GM19463 (cell line): ENCODE data around the gene DNAJC5.
"Not testable (repeated sequence)": the region's sequence is repeated elsewhere in the genome, so short reads cannot be mapped to it uniquely, and the experiment has no call there.

Experiments
- ATAC-seq: cut with Tn5 transposase; IDR thresholded peaks from one replicate; pipeline ENCODE4 v1.9.1; 2021; ENCODE audit warnings: mild to moderate bottlenecking, moderate library complexity; ENCODE audit not compliant: unreplicated experiment

The DNAJC5 gene

DNA sequence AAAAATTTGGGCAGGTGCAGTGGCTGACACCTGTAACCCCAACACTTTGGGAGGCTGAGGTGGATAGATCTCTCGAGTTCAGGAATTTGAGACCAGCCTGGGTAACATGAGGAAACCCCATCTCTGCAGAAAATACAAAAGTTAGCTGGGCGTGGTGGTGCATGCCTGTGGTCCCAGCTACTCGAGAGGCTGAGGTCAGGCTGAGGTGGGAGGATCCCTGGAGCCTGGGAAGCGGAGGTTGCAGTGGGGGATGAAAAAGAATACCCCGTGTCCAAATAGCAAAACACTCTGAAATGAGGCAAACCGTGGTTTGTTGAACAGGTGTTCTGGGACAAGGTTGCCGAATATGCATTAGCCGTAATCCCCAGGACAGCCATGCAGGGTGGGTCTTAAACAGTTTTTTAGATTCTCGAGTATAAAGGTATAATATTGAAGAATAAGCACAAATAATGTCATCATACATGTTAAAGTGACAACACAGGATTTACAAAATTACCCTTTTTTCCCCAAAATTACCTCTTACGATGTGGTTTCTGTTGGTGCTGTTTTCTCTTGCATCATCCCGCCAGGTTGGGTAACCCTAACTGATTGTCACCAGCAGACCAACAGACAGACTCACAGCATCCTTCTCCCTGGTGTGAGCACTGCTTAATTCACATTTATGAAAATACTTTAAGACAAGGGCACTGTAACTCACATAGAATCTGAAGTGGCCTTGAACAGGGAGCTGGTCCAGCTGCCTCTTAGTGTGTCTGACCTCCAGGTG lies 9.1 kb downstream of the DNAJC5 start:
- no peak for ATAC-seq

DNA sequence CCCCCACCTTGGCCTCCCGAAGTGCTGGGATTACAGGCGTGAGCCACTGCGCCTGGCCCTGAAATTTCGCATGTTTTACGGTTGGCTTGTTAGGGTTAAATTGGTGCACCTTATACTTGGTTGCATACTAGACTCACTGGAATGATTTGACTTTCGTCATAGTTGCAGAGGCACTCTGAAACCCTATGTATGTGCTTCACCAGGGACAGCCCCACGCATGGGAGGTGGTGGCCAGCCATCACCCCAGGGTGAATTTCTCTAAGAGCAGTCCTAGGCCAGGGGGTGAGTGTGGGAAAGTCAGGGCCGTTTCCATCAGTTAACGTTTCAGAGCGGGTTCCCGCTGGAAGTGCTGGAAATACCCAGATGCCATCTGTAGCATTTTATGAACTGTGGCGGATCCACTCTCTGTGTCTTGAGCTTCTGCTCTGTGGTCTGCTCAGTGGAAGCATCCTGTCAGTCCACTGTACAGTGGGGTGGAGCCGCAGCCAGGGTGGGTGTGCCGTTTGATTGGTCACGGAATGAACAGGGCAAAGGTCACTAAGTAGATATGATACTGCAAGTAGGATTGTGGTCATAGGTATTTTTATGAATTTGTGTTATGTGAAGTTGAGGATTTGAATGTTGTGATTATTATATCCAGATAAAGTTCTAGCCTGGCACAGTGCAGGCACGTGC lies 13.2 kb downstream of the DNAJC5 start:
- ATAC-seq: no peak

DNA sequence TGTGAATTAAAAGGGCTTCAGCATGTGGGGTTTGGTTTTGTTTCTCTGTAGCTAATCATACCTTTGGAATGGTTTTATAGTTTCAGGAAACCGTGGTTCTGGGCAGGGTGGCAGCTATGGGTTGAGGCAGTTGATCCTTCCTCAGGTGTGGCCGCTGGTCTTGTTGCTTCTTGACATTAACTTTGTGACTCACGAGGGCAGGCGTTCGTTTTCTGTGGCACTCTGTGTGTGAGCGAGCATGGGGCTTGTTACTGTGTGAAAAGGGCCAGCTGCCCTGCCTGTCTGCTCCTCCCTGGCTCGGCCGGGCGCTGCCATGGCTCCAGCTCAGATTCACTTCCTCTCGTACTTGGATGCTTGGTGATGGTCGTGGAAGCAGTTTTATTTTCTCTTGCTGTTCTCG lies 16.2 kb downstream of the DNAJC5 start:
- no peak for ATAC-seq

DNA sequence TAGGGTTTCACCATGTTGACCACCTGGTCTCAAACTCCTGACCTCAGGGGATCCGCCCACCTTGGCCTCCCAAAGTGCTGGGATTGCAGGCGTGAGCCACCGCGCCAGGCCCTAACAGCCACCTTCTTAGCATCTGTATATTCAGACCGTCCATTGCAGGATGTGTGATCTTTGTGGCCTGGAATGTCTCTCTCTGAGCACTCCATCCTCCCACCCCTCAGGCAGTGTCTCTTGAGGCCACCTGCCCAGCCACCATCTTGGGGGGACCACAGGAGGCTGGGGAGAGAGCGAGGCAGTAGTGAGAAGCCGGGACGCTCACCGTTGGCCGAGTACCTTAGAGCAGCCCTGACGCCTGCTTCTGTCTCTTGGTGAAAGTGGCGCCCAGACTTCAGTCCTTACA lies 18.8 kb downstream of the DNAJC5 start:
- no peak for ATAC-seq

DNA sequence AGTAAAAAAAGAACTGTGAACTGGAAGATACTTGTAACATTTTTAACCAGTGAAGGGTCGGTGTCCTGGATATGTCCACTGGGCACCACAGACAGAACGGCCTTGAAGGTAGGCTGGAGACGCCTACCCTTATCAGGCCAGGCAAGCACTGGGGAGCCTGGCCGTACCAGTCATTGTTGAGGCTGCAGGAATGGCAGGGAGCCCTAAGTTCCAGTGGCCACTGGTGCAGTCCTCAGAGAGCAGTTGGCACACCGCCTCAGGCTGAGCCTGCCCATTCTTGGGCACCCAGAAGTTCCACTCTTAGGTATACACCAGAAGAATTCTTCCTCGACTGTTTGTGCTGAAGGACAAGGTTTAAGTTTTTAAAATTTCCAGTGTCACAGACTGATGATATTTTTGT lies 20.5 kb downstream of the DNAJC5 start:
- no peak for ATAC-seq

DNA sequence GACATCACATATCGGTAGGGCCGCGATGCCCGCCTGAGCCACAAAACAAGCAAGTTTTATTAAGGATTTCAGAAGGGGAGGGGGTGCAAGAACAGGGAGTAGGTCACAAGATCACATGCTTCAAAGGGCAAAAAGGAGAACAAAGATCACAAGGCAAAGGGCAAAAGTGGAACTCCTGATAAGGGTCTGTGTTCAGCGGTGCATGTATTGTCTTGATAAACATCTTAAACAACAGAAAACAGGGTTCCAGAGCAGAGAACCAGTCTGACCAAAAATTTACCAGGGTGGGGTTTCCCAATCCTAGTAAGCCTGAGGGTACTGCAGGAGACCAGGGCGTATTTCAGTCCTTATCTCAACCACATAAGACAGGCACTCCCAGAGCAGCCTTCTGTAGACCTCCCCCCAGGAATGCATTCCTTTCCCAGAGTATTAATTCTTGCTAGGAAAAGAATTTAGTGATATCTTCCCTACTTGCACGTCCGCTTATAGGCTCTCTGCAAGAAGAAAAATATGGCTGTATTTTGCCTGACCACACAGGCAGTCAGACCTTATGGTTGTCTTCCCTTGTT lies 21.5 kb downstream of the DNAJC5 start:
- ATAC-seq: not testable (repeated sequence)

DNA sequence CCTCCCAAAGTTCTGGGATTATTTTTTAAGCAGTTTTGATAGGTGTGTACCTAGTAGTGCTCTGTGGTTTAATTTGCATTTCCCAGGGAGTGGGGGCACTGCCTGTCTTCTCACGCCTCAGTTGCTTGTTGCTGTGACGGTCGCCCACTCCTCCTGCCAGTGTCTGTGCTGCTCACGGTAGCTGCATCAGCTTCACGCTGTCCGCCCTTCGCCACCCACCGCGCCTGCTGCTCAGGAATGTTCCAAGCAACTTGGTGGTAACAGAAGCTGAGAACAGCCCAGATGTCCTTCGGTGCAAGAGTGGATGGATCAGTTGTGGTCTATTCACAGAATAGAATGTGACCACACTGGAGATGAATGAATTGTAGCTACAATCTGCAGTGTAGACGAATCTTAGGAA lies 22.9 kb downstream of the DNAJC5 start:
- no peak for ATAC-seq

DNA sequence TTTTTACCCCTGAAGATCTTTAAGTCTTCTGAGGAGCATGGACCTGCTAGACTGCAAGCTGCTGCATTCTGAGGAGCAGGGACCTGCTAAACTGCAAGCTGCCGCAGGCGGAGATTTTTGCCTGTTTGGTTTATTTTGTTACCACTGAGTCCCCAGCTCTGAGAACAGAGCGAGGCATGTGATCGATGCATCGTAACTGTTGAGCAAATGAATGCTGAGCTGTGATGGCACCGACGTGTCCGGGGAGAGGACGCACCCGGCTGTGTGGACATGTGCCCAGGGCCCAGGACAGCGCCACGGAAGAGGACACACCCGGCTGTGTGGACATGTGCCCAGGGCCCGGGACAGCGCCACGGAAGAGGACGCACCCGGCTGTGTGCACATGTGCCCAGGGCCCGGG lies 24.2 kb downstream of the DNAJC5 start:
- ATAC-seq: no peak

DNA sequence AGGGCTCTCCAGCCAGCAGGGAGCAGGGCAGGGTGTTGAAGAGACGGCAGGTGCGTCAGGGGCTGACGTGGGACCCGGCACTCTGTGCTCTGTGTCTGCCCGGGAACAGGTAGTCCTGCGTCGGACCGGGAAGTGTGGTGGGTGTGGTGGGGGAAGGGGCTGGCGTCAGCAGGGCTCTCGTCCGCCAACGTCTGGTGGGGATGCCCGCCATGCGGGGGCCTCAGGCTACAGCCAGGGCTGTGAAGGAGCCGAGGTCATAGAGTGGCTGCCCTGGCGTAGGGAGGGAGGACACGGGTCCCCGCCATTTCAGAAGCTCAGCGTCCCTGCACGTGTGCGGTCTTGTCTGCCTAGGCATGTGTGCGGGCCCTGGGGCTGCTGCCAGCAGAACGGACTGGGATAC lies 25.3 kb downstream of the DNAJC5 start:
- no peak for ATAC-seq

DNA sequence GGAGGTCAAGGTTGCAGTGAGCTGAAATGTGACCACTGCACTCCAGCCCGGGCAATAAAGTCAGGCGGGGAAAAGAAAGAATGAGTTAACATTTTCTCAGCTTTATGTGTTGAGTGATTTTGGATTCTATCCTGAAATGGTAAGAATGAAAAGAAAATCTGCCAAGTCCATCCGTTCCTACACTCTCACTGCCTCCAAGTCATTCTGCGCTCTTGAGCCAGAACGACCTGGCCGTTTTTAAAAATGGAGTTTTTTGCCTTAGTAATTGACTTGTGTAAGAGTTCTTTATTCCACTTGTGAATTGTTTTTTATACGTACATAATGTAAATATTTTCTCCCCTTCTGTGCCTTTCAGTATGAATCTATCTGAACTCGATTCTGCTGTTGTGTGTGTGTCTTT lies 28.7 kb downstream of the DNAJC5 start:
- no peak for ATAC-seq

DNA sequence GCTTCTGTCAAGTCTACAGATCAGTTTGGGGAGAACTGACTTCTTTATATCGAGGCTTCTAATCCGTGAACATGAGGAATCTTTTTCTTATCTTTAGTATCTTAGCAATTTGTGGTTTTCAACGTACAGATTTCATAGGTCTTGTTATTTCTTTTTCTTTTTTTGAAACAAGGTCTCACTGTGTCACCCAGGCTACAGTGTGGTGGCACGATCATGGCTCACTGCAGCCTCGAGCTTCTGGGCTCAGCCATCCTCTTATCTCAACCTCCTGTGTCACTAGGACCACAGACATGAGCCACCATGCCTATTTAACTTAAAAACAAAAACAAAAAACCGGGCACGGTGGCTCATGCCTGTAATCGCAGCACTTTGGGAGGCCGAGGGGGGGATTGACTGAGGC lies 29.3 kb downstream of the DNAJC5 start:
- no peak for ATAC-seq

DNA sequence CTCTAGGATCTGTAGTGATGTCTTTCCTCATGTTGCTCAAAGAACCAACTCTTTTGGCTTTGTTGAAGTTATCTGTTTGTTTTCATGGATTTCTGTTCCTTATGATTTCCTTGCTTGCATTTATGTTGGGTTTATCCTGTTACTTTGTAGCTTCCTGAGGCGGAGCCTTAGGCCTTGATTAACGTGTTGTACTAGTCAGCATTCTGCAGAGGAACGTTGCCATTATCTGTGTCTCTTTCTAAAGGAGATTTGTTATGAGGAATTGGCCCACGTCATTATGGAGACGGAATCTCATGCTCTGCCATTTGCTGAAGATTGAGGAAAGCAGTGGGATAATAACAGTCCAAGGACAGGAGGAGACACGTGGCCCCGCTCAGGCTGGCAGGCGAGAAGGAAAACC lies 31.4 kb downstream of the DNAJC5 start:
- no peak for ATAC-seq

DNA sequence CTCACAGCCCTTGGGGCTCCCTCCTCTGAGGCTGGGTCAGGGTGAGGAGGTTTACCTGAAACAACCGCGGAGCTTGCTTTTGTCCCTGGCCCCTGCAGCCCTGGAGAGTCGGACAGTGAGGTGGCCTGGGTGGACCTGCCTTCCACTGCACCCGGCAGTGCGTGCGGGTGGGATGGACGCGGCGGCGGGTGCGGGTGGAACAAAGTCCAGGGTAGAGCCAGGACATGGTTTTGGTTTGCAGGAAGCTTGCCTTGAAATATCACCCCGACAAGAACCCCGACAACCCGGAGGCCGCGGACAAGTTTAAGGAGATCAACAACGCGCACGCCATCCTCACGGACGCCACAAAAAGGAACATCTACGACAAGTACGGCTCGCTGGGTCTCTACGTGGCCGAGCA lies 34.1 kb downstream of the DNAJC5 start:
- ATAC-seq: no peak

DNA sequence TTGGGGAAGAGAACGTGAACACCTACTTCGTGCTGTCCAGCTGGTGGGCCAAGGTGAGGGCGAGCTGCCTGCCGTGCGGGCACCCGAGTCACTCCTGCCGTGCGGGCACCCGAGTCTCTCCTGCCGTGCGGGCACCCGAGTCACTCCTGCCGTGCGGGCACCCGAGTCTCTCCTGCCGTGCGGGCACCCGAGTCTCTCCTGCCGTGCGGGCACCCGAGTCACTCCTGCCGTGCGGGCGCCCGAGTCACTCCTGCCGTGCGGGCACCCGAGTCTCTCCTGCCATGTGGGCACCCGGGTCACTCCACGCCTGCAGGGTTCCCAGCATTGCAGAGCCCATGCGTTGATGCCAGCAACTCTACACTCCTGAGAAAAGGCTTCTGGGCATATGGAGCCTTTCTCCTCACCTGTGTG lies 34.6 kb downstream of the DNAJC5 start:
- ATAC-seq: not testable (repeated sequence)

DNA sequence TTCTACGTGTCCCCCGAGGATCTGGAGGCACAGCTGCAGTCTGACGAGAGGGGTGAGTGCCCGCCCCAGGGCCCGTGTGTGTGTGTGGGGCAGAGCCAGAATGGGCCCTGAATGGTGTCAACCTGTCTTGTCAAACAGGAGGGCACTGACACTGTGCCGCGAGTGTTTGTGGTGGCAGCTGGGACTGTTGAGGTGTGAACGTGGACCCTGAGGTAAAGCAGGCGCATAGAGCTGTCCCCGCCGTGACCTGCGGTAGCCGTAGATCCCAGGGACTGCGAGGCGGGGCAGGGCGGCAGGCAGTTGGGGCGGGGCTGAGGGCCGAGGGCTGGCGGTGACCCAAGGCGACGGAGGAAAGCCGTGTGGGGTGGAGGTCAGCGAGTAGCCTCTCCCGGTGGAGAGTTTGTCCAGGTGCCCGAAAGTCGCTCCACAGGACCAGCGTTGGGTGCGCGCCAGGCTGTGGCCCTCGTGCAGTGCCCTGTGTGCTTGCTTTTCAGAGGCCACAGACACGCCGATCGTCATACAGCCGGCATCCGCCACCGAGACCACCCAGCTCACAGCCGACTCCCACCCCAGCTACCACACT lies 36.1 kb downstream of the DNAJC5 start:
- ATAC-seq: no peak

DNA sequence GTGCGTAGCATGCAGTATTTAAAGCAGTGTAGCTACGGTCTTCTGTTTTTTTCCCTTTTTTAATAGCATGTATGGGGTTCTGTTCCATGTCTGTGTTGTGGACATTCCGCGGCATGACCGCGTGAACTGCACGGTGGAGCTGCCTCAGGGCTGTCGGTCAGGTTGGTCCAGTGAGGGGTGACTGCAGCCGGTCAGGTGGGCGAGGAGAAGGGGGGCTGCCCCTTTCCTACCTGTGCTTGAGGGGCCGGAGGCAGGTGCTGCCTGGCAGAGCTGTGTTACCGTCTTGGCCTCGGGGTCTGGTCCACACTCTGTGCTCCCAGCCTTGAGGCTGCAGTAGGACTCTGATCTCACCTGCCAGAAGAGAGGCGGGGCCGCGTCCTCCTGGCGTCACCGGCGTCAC lies 36.8 kb downstream of the DNAJC5 start:
- ATAC-seq: no peak

DNA sequence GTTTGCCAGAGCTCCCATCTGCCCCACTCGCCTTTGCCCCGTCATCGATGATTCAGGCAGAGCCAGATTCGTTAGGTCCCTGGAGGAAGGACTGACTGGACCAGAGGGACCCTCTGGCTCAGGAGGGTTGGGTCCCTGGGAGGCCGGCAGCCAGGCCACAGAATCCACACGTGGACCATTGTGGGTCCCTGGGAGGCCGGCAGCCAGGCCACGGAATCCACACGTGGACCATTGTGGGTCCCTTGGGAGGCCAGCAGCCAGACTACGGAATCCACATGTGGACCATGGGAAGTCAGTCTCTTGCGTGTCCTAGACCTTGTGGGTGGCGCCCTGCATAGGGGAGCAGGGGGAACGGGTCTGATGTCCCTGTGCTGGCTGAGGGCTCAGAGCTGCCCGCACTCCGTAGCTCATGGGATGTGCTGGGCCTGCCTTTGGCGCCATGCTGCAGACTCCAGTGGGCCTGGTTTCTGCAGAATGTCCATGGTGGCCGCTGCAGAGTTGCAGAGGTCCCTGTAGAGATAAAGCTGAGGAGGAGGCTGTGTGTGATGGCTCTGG lies 37.8 kb downstream of the DNAJC5 start:
- no peak for ATAC-seq

DNA sequence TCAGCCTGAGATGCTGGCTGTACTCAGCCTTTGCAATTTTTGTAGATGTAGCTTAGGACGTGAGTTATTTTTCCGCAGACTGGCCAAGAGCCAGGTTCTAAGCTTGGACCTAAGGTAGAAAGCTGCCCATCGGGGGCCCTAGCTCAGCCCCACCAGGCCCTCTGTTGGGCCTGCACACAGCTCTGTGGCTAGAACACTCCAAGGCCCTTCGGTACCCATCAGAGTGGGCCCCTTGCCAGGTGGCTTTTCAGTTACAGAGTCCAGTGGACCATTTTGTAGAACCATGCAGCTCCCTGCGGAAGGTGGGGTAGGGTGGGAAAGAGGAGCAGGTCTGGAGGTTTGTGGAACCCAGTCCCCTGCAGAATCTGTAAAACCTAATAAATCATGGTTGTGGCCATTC lies 38.7 kb downstream of the DNAJC5 start:
- no peak for ATAC-seq

DNA sequence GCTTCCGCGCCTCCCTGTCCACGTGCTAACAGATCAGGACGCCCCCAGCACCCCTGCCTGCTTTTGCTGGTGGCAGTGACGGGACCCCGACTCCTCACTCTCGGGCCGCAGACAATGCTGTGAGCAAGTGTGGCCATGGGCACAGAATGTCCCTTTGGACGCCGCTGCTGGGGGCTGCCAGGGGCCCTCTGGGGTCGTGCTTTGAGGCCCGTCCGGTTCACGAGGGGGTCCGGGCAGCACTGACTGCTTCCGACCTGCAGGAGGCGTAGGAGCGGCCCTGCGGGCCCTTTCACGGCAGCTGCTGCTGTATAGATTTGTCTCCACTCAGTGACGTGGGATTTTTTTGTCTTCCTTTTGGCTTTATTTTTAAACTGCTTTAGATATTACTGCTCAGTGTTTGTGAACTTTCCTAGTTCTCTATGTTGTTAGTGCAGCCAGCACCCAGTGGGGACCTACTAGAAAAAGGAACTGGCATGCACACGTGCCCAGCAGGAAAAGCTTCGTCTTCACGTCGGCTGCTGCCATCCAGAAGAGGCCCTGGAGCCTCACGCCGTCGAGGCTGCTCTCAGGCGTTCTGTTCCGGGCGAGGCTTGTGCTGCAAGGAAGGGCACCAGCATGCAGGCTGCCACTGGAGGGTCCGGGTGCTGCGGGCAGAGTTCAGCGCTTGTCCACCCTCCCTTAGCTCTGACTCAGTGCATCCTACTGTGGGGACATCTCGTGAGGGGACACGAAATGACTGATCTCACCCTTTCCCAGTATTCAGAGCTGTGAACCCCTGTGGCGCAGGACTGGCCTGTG lies 39.5 kb downstream of the DNAJC5 start:
- ATAC-seq: no peak

DNA sequence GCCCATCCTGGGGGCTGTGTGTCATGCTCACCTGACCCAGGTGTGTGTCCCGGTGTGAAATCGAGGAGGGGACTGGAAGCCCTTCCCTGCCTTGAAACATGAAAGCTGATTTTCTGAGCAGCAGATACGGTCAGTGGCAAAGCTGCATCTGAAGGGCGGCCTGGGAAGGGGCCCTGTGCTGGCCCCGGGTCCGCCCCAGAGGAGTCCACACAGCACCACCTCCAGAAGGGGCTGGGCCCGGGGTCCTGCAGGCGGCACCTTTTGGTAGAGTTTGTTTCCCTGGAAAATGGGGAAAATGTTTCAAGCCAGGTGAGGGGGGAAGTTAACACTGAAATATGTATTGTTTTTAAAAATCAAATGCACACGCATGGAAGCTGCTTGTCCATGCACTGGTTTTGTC lies 40.5 kb downstream of the DNAJC5 start:
- no peak for ATAC-seq

DNA sequence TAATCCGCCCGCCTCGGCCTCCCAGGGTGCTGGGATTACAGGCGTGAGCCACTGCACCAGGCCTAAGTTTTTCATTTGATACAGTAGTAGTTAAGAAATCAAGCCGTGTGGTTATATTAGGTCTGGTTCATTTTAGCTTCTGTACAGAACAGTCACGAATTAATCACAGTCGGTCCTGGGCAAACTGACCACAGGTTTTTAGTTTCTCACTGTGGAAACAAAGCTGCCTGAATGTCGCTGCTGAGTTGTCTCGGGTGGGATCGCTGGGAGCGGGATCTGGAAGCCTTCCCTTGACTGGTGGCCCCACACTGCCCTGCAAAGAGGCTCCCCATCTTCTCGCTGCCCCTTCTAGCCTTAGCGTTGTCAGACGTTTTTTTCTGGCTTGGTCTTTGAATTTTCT lies 42.7 kb downstream of the DNAJC5 start:
- no peak for ATAC-seq
